Measurements from ENCODE around the gene C7orf33.

GRCh38 chr7:148546857-148547256 is 43.7 kb upstream of the C7orf33 start:
- TF ChIP-seq CTCF (IDR thresholded peaks at IDR 0.05) (no peak), HMGXB4 (CRISPR knock-in tag; IDR thresholded peaks at IDR 0.05) (no peak), NFE2L1 (CRISPR knock-in tag; IDR thresholded peaks at IDR 0.05) (no peak), CREM (CRISPR knock-in tag; IDR thresholded peaks at IDR 0.05) (no peak), IRF2 (CRISPR knock-in tag; IDR thresholded peaks at IDR 0.05; ENCODE audit: borderline replicate concordance, low read depth) (no peak)
- TF ChIP-seq, protein P1, sequence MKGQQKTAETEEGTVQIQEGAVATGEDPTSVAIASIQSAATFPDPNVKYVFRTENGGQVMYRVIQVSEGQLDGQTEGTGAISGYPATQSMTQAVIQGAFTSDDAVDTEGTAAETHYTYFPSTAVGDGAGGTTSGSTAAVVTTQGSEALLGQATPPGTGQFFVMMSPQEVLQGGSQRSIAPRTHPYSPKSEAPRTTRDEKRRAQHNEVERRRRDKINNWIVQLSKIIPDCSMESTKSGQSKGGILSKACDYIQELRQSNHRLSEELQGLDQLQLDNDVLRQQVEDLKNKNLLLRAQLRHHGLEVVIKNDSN (CRISPR knock-in tag; IDR thresholded peaks at IDR 0.05), result no peak
